Measurements from ENCODE around the gene PI16. TPM values are rescaled to one million over a fixed set of nuclear protein-coding genes. Genes with fewer than 3 reads are reported as not detected.
A peak's percentile ranks its signal among the peaks of the same experiment; 100 is the strongest.

The PI16 gene
- polyA plus RNA-seq, 1 donor (not counting 4 experiments of a cell fraction or from before 2014, with no cell fraction given) = not detected

DNA sequence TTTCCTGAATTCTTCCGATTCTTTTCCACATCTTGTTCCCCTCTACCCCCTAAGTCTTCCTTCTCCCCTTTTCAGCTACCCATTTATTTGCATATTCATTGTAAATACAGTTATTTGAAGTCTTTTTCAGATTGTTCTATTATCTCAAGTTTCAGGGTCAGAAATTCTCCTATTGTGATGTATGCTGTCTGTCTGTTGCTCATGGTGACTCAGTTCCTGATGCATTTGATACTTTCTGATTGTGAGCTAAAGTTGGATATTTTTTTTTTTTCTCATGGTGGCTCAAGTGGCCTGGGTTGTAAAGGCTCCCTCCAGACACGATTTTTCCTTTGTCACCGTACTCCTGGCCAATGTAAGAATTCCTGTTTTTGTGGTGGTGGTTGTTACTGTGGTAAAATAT is 4.9 kb upstream of the PI16 start:
- FAIRE-seq (peak; percentile 26), DNase-seq (ENCODE audit: low read depth, low spot score) (no peak)
- no peak overlapping the region for H3K4me3 ChIP-seq (ENCODE audit: control insufficient read depth in 2 of 3, extremely low read depth in 1 of 3, insufficient read depth in 2 of 3, low read depth in 1 of 3, low read length in 3 of 3)
- H3K9me3 ChIP-seq (ENCODE audit: control insufficient read depth, low read depth, low read length) = no peaks in the 10 kb centered on the region
- peaks cover 10% of the 10 kb centered on the region for H3K4me1 ChIP-seq (ENCODE audit: control insufficient read depth, extremely low read depth, insufficient read depth, low read length)
- H3K27ac ChIP-seq (ENCODE audit: control insufficient read depth, insufficient read depth, low read length) = no peak overlapping the region
- H3K9ac ChIP-seq (ENCODE audit: control insufficient read depth, extremely low read depth, insufficient read depth, low read length) = no peak overlapping the region
- H3K4me2 ChIP-seq (ENCODE audit: control insufficient read depth, extremely low read depth, insufficient read depth, low read depth, low read length) = no peak overlapping the region
- H3K9me1 ChIP-seq (ENCODE audit: control insufficient read depth, extremely low read depth, insufficient read depth, low read length) = no peaks in the 10 kb centered on the region
- H3K27me3 ChIP-seq (ENCODE audit: control insufficient read depth, extremely low read depth, insufficient read depth, low read length) = peaks cover 4% of the 10 kb centered on the region
- no peak overlapping the region for H2AFZ ChIP-seq (ENCODE audit: control insufficient read depth, low read length)
- TF ChIP-seq CTCF (optimal IDR thresholded peaks at IDR 0.05 in 1 of 3, IDR thresholded peaks at IDR 0.05 in 1 of 3, conservative IDR thresholded peaks at IDR 0.05 in 1 of 3; ENCODE audit: extremely low read depth in 1 of 3, insufficient read depth in 2 of 3, low read length in 3 of 3) = no peak
- TF ChIP-seq EZH2 (IDR thresholded peaks at IDR 0.05; ENCODE audit: low read length) = no peak
- H3K79me2 ChIP-seq (ENCODE audit: control insufficient read depth, insufficient read depth, low read length) = no peaks in the 10 kb centered on the region
- dilution Hi-C loops (cut with MboI; ENCODE audit: extremely low pct_ligation_motif_present, low sequenced_read_pairs) = no loop called here
- H3K36me3 ChIP-seq (ENCODE audit: control insufficient read depth in 2 of 2, extremely low read depth in 1 of 2, insufficient read depth in 2 of 2, low read length in 2 of 2) = no peaks in the 10 kb centered on the region
- H4K20me1 ChIP-seq (ENCODE audit: control insufficient read depth, extremely low read depth, insufficient read depth, low read length) = no peaks in the 10 kb centered on the region

DNA sequence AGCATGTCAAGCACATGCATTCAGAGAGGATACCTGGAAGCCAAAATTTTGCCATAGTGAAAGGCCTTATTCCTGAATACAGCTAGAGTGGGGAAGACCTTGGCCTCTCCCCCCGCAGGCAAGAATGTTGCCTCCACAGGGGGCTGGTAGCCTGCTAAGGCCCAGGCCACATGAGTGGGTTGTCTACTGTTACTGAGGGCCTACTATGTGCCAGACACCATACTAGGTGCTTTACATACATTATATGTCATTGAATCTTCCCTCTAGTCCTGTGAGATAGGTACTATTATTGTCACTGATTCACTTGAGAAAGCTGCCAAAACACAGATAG is 642 bp upstream of the PI16 start:
- Histone ChIP-seq H3K9me1 (ENCODE audit: control insufficient read depth, extremely low read depth, insufficient read depth, low read length) (no peaks in the 10 kb centered on the region), H4K20me1 (ENCODE audit: control insufficient read depth, extremely low read depth, insufficient read depth, low read length) (no peaks in the 10 kb centered on the region), H3K9ac (ENCODE audit: control insufficient read depth, extremely low read depth, insufficient read depth, low read length) (no peak overlapping the region), H3K4me2 (ENCODE audit: control insufficient read depth, extremely low read depth, insufficient read depth, low read depth, low read length) (no peak overlapping the region), H3K27me3 (ENCODE audit: control insufficient read depth, extremely low read depth, insufficient read depth, low read length) (no peaks in the 10 kb centered on the region), H3K4me3 (ENCODE audit: control insufficient read depth in 2 of 3, extremely low read depth in 1 of 3, insufficient read depth in 2 of 3, low read depth in 1 of 3, low read length in 3 of 3) (no peak overlapping the region), H3K4me1 (ENCODE audit: control insufficient read depth, extremely low read depth, insufficient read depth, low read length) (peaks cover 21% of the 10 kb centered on the region), H3K36me3 (ENCODE audit: control insufficient read depth in 2 of 2, extremely low read depth in 1 of 2, insufficient read depth in 2 of 2, low read length in 2 of 2) (no peaks in the 10 kb centered on the region), H3K79me2 (ENCODE audit: control insufficient read depth, insufficient read depth, low read length) (no peaks in the 10 kb centered on the region), H3K27ac (ENCODE audit: control insufficient read depth, insufficient read depth, low read length) (no peak overlapping the region), H3K9me3 (ENCODE audit: control insufficient read depth, low read depth, low read length) (no peaks in the 10 kb centered on the region), H2AFZ (ENCODE audit: control insufficient read depth, low read length) (no peak overlapping the region)
- no peak for DNase-seq (ENCODE audit: low read depth, low spot score)
- no peak for TF ChIP-seq EZH2 (IDR thresholded peaks at IDR 0.05; ENCODE audit: low read length)
- TF ChIP-seq CTCF (optimal IDR thresholded peaks at IDR 0.05 in 1 of 3, IDR thresholded peaks at IDR 0.05 in 1 of 3, conservative IDR thresholded peaks at IDR 0.05 in 1 of 3; ENCODE audit: extremely low read depth in 1 of 3, insufficient read depth in 2 of 3, low read length in 3 of 3) = no peak
- FAIRE-seq = no peak
- dilution Hi-C loops (cut with MboI; ENCODE audit: extremely low pct_ligation_motif_present, low sequenced_read_pairs) = no loop called here

All from keratinocyte (primary cell).